ENCODE measurements around the gene CCR5AS.

The CCR5AS gene

DNA sequence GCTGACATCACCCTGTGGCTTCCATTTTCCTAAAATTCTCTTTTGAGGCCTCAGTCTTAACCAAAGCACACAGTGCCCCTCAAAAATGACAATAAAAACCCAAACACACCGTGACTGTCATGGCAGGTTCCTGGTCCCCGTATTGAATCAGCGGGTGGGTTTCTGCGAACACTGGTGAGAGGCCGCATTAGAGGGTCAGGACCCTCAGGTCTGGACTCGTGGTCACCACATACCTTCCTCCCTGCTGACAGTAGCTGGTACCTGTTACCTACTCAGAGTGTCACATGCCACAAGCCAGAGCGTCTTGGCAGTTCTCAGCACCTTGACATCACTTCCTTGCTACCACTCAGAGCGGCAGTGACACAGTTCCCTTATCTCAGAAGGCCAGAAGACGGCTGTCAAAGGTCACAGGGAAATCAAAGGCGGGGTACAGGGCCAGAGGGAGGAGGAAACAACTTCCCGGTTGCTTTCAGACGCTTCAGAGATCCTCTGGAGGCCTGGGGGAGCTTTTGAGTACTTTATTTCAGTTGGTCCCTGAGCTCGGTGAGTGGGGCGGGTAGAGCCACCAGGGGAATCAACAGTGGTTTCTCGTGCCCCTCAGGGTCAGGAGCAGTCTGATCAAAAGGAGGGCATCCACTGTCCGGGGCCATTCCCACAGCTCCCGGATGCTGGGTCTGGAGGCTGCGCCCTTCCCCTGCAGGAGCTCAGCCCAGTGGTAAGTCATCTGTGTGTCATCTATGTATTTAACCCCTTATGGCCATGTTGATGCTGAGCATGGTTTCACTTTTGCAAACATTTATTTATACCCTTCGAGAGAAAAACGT lies at the start of gene CCR5AS, which contains the start of gene CCRL2:
TSS of gene CCR5AS (minus strand) at position 279 of the 824 bp plus-strand sequence.
TSS of gene CCRL2 (plus strand) at position 472 of the 824 bp plus-strand sequence. CDS start 821 bp downstream, outside the sequence.
- Histone ChIP-seq H3K27me3 (replicated peaks; ENCODE audit: control insufficient read depth, insufficient read depth, low read length, poor library complexity, severe bottlenecking) (no peaks in the 10 kb centered on the region), H3K9me3 (ENCODE audit: control insufficient read depth, low read length) (no peaks in the 10 kb centered on the region), H3K36me3 (ENCODE audit: control insufficient read depth, insufficient read depth, low read length) (no peaks in the 10 kb centered on the region), H3K27ac (ENCODE audit: insufficient read depth, low read length, poor library complexity, severe bottlenecking) (no peak within 1 kb of the TSS), H3K4me3 (ENCODE audit: insufficient read depth, low read depth, low read length, poor library complexity, severe bottlenecking) (peak within 1 kb of the TSS; percentile 12), H3K4me1 (ENCODE audit: control insufficient read depth, insufficient read depth, low read length, poor library complexity, severe bottlenecking) (peaks cover 6% of the 10 kb centered on the region)
- peak in 2 of 3 donors; percentile 3 to 14 for DNase-seq

GRCh38 chr3:46456118-46456517 lies 49.3 kb upstream of the CCR5AS start:
- H3K27me3 ChIP-seq (replicated peaks; ENCODE audit: control insufficient read depth, insufficient read depth, low read length, poor library complexity, severe bottlenecking), result peaks cover 4% of the 10 kb centered on the region
- H3K27ac ChIP-seq (ENCODE audit: insufficient read depth, low read length, poor library complexity, severe bottlenecking), result no peak overlapping the region
- H3K36me3 ChIP-seq (ENCODE audit: control insufficient read depth, insufficient read depth, low read length), result no peaks in the 10 kb centered on the region
- H3K9me3 ChIP-seq (ENCODE audit: control insufficient read depth, low read length), result no peaks in the 10 kb centered on the region
- DNase-seq, result no peak
- H3K4me1 ChIP-seq (ENCODE audit: control insufficient read depth, insufficient read depth, low read length, poor library complexity, severe bottlenecking), result no peaks in the 10 kb centered on the region
- H3K4me3 ChIP-seq (ENCODE audit: insufficient read depth, low read depth, low read length, poor library complexity, severe bottlenecking), result no peak overlapping the region

DNA sequence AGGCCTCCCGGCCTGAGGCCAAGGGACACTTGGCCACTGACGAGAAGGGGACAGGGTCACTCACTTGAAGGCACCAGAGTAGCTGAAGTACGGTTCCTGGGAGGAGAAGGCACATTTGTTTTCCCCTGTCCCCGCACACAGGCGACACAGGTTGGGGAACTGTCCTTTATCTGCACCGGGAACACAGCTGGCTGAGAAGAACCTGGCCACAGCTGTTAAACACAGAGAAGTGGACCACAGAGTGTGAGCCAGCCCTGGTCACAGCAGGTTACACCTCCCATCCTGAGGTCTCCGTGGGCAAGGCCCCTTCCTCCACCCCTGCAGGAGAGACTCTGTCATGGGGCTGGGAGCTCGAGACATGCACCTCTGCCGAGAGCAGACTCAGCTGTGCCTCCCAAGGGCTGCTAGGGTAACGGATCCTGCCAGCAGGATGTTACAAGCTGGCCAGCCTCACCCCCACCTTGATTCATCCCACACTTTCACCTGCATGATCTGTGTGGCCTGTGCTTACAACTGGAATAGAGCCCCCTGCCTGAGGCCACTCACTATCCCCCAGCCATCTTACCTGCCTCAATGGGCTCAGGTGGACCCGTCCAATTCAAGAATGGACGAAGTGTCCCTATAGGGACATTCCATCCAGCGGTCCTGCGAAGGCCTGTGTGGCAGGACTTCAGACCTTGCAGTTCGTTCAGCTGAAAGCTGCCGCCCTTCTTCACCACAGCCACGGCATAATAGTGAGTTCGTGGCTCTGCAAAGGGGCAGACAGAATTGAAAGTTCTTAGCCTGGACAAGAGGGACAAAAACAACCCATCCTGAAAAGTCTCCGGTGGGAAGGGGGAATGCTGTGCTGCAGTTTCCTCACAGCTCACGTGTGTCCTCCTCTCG lies 48.6 kb upstream of the CCR5AS start:
- Histone ChIP-seq H3K9me3 (ENCODE audit: control insufficient read depth, low read length) (no peaks in the 10 kb centered on the region), H3K4me1 (ENCODE audit: control insufficient read depth, insufficient read depth, low read length, poor library complexity, severe bottlenecking) (no peaks in the 10 kb centered on the region), H3K27ac (ENCODE audit: insufficient read depth, low read length, poor library complexity, severe bottlenecking) (no peak overlapping the region), H3K27me3 (replicated peaks; ENCODE audit: control insufficient read depth, insufficient read depth, low read length, poor library complexity, severe bottlenecking) (peaks cover under 1% of the 10 kb centered on the region), H3K4me3 (ENCODE audit: insufficient read depth, low read depth, low read length, poor library complexity, severe bottlenecking) (no peak overlapping the region), H3K36me3 (ENCODE audit: control insufficient read depth, insufficient read depth, low read length) (no peaks in the 10 kb centered on the region)
- no peak for DNase-seq

DNA sequence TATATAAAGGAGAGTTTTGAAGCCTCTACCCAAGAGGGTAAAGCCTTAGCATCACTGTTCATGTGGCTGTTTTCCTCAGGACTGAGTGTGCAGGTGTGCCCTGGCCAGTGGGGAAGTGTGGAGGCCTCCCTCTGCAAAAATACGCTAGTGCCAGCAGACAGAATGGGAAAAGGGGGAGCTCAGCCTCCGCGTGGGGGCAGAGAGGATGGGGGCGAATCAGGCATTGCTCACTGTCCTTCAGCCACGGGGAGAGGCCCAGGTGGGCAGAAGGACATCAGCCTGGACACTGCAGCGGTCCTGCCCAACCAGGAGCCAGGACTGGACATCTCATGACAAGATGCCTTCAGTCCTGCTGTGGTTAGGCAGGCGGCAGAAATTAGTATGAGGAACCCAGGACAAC lies 47.7 kb upstream of the CCR5AS start:
- Histone ChIP-seq H3K36me3 (ENCODE audit: control insufficient read depth, insufficient read depth, low read length) (no peaks in the 10 kb centered on the region), H3K27ac (ENCODE audit: insufficient read depth, low read length, poor library complexity, severe bottlenecking) (no peak overlapping the region), H3K4me3 (ENCODE audit: insufficient read depth, low read depth, low read length, poor library complexity, severe bottlenecking) (no peak overlapping the region), H3K27me3 (replicated peaks; ENCODE audit: control insufficient read depth, insufficient read depth, low read length, poor library complexity, severe bottlenecking) (no peaks in the 10 kb centered on the region), H3K4me1 (ENCODE audit: control insufficient read depth, insufficient read depth, low read length, poor library complexity, severe bottlenecking) (no peaks in the 10 kb centered on the region), H3K9me3 (ENCODE audit: control insufficient read depth, low read length) (no peaks in the 10 kb centered on the region)
- DNase-seq, result no peak

- no peaks in the 10 kb centered on the region for H3K27me3 ChIP-seq (replicated peaks; ENCODE audit: control insufficient read depth, insufficient read depth, low read length, poor library complexity, severe bottlenecking)
- H3K4me1 ChIP-seq (ENCODE audit: control insufficient read depth, insufficient read depth, low read length, poor library complexity, severe bottlenecking), result no peaks in the 10 kb centered on the region
- no peak overlapping the region for H3K4me3 ChIP-seq (ENCODE audit: insufficient read depth, low read depth, low read length, poor library complexity, severe bottlenecking)
- no peak overlapping the region for H3K27ac ChIP-seq (ENCODE audit: insufficient read depth, low read length, poor library complexity, severe bottlenecking)
- no peaks in the 10 kb centered on the region for H3K9me3 ChIP-seq (ENCODE audit: control insufficient read depth, low read length)
- H3K36me3 ChIP-seq (ENCODE audit: control insufficient read depth, insufficient read depth, low read length), result no peaks in the 10 kb centered on the region
- DNase-seq, result no peak
Measured at GRCh38 chr3:46454209-46454595, 47.3 kb upstream of the CCR5AS start.

- H3K4me1 ChIP-seq (ENCODE audit: control insufficient read depth, insufficient read depth, low read length, poor library complexity, severe bottlenecking), result no peaks in the 10 kb centered on the region
- no peaks in the 10 kb centered on the region for H3K27me3 ChIP-seq (replicated peaks; ENCODE audit: control insufficient read depth, insufficient read depth, low read length, poor library complexity, severe bottlenecking)
- no peak overlapping the region for H3K27ac ChIP-seq (ENCODE audit: insufficient read depth, low read length, poor library complexity, severe bottlenecking)
- H3K36me3 ChIP-seq (ENCODE audit: control insufficient read depth, insufficient read depth, low read length), result no peaks in the 10 kb centered on the region
- H3K9me3 ChIP-seq (ENCODE audit: control insufficient read depth, low read length), result no peaks in the 10 kb centered on the region
- H3K4me3 ChIP-seq (ENCODE audit: insufficient read depth, low read depth, low read length, poor library complexity, severe bottlenecking), result no peak overlapping the region
- DNase-seq, result no peak
Measured at GRCh38 chr3:46453526-46454208, 46.8 kb upstream of the CCR5AS start.

GRCh38 chr3:46449755-46450552 lies 43.1 kb upstream of the CCR5AS start:
- DNase-seq, result no peak

DNA sequence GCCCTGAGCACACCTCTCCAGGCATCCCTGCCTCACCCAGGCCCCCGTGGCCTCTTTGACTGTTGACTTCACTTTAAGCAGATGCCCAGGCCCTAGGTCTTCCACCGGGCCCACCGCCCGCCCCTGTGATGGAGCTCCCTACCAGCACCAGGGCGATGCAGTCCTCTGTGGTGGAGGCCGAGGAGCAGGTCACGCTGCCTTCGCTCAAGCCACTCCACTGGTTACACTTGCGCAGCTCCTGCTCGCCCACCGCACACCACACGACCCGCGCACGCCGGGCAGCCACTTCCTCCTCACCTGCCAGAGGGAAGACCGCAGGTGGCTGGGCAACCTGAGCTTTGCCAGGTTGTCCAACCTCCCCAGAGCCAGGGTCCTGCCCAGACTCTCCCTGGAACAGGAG lies 41.9 kb upstream of the CCR5AS start:
- DNase-seq, result no peak
- Histone ChIP-seq H3K27me3 (replicated peaks; ENCODE audit: control insufficient read depth, insufficient read depth, low read length, poor library complexity, severe bottlenecking) (no peaks in the 10 kb centered on the region), H3K4me3 (ENCODE audit: insufficient read depth, low read depth, low read length, poor library complexity, severe bottlenecking) (no peak overlapping the region), H3K9me3 (ENCODE audit: control insufficient read depth, low read length) (no peaks in the 10 kb centered on the region), H3K4me1 (ENCODE audit: control insufficient read depth, insufficient read depth, low read length, poor library complexity, severe bottlenecking) (no peaks in the 10 kb centered on the region), H3K36me3 (ENCODE audit: control insufficient read depth, insufficient read depth, low read length) (no peaks in the 10 kb centered on the region), H3K27ac (ENCODE audit: insufficient read depth, low read length, poor library complexity, severe bottlenecking) (no peak overlapping the region)

More at GRCh38 chr3:46449755-46450552, 43.1 kb upstream of the CCR5AS start:
- H3K4me1 ChIP-seq (ENCODE audit: control insufficient read depth, insufficient read depth, low read length, poor library complexity, severe bottlenecking), result no peaks in the 10 kb centered on the region
- no peaks in the 10 kb centered on the region for H3K27me3 ChIP-seq (replicated peaks; ENCODE audit: control insufficient read depth, insufficient read depth, low read length, poor library complexity, severe bottlenecking)
- no peaks in the 10 kb centered on the region for H3K36me3 ChIP-seq (ENCODE audit: control insufficient read depth, insufficient read depth, low read length)
- no peak overlapping the region for H3K4me3 ChIP-seq (ENCODE audit: insufficient read depth, low read depth, low read length, poor library complexity, severe bottlenecking)
- H3K27ac ChIP-seq (ENCODE audit: insufficient read depth, low read length, poor library complexity, severe bottlenecking), result no peak overlapping the region
- H3K9me3 ChIP-seq (ENCODE audit: control insufficient read depth, low read length), result no peaks in the 10 kb centered on the region

GRCh38 chr3:46447228-46447985 lies 40.5 kb upstream of the CCR5AS start:
- no peak overlapping the region for H3K4me3 ChIP-seq (ENCODE audit: insufficient read depth, low read depth, low read length, poor library complexity, severe bottlenecking)
- no peak for DNase-seq
- H3K27me3 ChIP-seq (replicated peaks; ENCODE audit: control insufficient read depth, insufficient read depth, low read length, poor library complexity, severe bottlenecking), result no peaks in the 10 kb centered on the region
- no peaks in the 10 kb centered on the region for H3K9me3 ChIP-seq (ENCODE audit: control insufficient read depth, low read length)
- no peaks in the 10 kb centered on the region for H3K4me1 ChIP-seq (ENCODE audit: control insufficient read depth, insufficient read depth, low read length, poor library complexity, severe bottlenecking)
- no peak overlapping the region for H3K27ac ChIP-seq (ENCODE audit: insufficient read depth, low read length, poor library complexity, severe bottlenecking)
- no peaks in the 10 kb centered on the region for H3K36me3 ChIP-seq (ENCODE audit: control insufficient read depth, insufficient read depth, low read length)
